Measurements from ENCODE around the gene ZBTB7C. TPM values are rescaled to one million over a fixed set of nuclear protein-coding genes. Genes with fewer than 3 reads are reported as not detected.
A peak's percentile ranks its signal among the peaks of the same experiment; 100 is the strongest.

The ZBTB7C gene
- polyA plus RNA-seq, 1 of the 3 experiments (the other 2 are of a cell fraction): 0.05 TPM

DNA sequence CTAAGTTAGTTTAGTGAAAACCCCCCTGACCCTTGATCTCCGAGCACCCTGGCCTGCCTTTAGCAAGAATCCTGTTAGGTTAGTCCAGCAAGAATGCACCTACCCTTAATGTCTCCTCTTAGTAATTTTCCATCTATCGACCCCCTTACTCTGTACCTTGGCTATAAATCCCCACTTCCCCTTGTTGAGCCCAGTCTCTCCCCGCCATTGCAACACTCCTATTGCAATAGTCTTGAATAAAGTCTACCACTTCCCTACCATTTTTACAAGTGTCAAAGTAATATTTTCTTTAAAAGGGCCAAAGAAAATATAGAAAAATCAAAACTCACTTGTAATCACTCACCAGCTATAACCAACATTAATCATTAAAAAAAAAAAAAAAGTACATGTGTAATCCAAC, 4.2 kb upstream of the ZBTB7C start:
- no peaks in the 10 kb centered on the region for H4K20me1 ChIP-seq (ENCODE audit: insufficient read depth)
- H3K4me1 ChIP-seq (ENCODE audit: control insufficient read depth in 1 of 2, insufficient read depth in 2 of 2, low read depth in 1 of 2, low read length in 1 of 2): peaks cover 0 to 7% of the 10 kb centered on the region in 2 experiments; a peak in 1 of 4 replicates
- no peak for TF ChIP-seq NFIC (IDR thresholded peaks at IDR 0.05; ENCODE audit: borderline replicate concordance)
- H3K79me2 ChIP-seq (ENCODE audit: insufficient read depth): no peaks in the 10 kb centered on the region
- ChIA-PET POLR2A (no interaction called here), CTCF (interaction anchor here (0.6 to 2.0 kb wide), 3 partner anchors 14 to 408 kb away, joined by 3 to 13 read pairs (median 3); no protein-coding TSS in a partner anchor)
- H3F3A ChIP-seq (replicated peaks; ENCODE audit: insufficient read depth): no peaks in the 10 kb centered on the region
- no peak overlapping the region for H3K27ac ChIP-seq (ENCODE audit: low read depth in 2 of 2, low read length in 1 of 2)
- WGBS (ENCODE audit: low lambda C conversion rate): 39% methylated on average over 3 of the region's 3 CpGs
- no peaks in the 10 kb centered on the region for H3K9me3 ChIP-seq
- no peaks in the 10 kb centered on the region for H3K9me2 ChIP-seq
- no peak overlapping the region for H2AFZ ChIP-seq (ENCODE audit: low read depth)
- H3K27me3 ChIP-seq (ENCODE audit: insufficient read depth): peaks cover 39% of the 10 kb centered on the region; the same call in 1 of the 2 replicates
- no peak overlapping the region for H3K9ac ChIP-seq
- H3K4me2 ChIP-seq: no peak overlapping the region
- no peak overlapping the region for H3K4me3 ChIP-seq (ENCODE audit: low read depth in 2 of 2, low read length in 1 of 2)
- DNase-seq: no peak
- no peaks in the 10 kb centered on the region for H3K36me3 ChIP-seq (replicated peaks in 1 of 2; ENCODE audit: control insufficient read depth in 1 of 2, insufficient read depth in 2 of 2, low read length in 1 of 2)

DNA sequence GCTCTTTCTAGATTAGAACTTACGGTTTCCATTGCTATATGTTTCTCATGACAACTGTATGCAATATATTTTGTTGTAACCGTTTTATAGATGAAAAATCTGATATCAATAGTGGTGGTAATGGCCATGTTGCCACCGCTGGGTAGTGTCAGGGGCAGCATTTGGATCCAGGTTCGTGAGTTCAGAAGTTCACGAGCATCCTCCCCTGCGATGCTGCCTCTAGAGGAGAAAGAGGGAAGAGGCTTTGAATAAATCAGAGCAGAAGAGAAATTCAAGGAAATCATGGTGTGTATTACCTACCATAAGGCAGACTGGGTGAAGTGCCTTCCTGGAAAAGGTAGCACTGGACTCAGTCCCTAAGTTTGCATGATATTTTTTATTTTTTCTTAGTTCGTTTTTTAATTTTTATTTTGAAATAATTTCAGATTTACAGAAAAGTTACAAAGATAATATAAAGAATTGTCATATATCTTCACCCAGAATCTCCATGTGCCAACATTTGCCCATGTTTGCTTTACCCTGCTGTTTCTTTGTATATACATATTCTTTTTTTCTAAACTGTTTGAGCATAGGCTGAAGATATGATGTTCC, 3.3 kb upstream of the ZBTB7C start:
- H3K79me2 ChIP-seq (ENCODE audit: insufficient read depth): no peaks in the 10 kb centered on the region
- no peak overlapping the region for H2AFZ ChIP-seq (ENCODE audit: low read depth)
- H3K36me3 ChIP-seq (replicated peaks in 1 of 2; ENCODE audit: control insufficient read depth in 1 of 2, insufficient read depth in 2 of 2, low read length in 1 of 2): no peaks in the 10 kb centered on the region
- no peaks in the 10 kb centered on the region for H3F3A ChIP-seq (replicated peaks; ENCODE audit: insufficient read depth)
- H4K20me1 ChIP-seq (ENCODE audit: insufficient read depth): no peaks in the 10 kb centered on the region
- 11% methylated on average over 7 of the region's 7 CpGs for WGBS (ENCODE audit: low lambda C conversion rate)
- H3K27me3 ChIP-seq (ENCODE audit: insufficient read depth): peaks cover 48% of the 10 kb centered on the region
- no peak overlapping the region for H3K27ac ChIP-seq (ENCODE audit: low read depth in 2 of 2, low read length in 1 of 2)
- peak; percentile 21; the same call in 1 of the 2 replicates for TF ChIP-seq SMC3 (IDR thresholded peaks at IDR 0.05; ENCODE audit: low read depth, low read length)
- peak; percentile 69; the same call in 1 of the 2 replicates for TF ChIP-seq RXRA (IDR thresholded peaks at IDR 0.05; ENCODE audit: borderline replicate concordance, low read depth)
- no peak for TF ChIP-seq MXI1 (IDR thresholded peaks at IDR 0.05; ENCODE audit: low read depth, low read length)
- TF ChIP-seq RAD21 (IDR thresholded peaks at IDR 0.05; ENCODE audit: low read length): peak; percentile 64
- TF ChIP-seq RCOR1 (IDR thresholded peaks at IDR 0.05; ENCODE audit: low read length): peak; percentile 33; the same call in 1 of the 2 replicates
- TF ChIP-seq, protein P1, sequence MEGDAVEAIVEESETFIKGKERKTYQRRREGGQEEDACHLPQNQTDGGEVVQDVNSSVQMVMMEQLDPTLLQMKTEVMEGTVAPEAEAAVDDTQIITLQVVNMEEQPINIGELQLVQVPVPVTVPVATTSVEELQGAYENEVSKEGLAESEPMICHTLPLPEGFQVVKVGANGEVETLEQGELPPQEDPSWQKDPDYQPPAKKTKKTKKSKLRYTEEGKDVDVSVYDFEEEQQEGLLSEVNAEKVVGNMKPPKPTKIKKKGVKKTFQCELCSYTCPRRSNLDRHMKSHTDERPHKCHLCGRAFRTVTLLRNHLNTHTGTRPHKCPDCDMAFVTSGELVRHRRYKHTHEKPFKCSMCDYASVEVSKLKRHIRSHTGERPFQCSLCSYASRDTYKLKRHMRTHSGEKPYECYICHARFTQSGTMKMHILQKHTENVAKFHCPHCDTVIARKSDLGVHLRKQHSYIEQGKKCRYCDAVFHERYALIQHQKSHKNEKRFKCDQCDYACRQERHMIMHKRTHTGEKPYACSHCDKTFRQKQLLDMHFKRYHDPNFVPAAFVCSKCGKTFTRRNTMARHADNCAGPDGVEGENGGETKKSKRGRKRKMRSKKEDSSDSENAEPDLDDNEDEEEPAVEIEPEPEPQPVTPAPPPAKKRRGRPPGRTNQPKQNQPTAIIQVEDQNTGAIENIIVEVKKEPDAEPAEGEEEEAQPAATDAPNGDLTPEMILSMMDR (IDR thresholded peaks at IDR 0.05): peak; percentile 79
- no peak for TF ChIP-seq JUND (IDR thresholded peaks at IDR 0.05)
- peak; percentile 66 for DNase-seq
- peaks cover 0 to 16% of the 10 kb centered on the region in 2 experiments; a peak in 1 of 4 replicates for H3K4me1 ChIP-seq (ENCODE audit: control insufficient read depth in 1 of 2, insufficient read depth in 2 of 2, low read depth in 1 of 2, low read length in 1 of 2)
- H3K4me3 ChIP-seq (ENCODE audit: low read depth in 2 of 2, low read length in 1 of 2): no peak overlapping the region; a peak in 1 of 4 replicates
- H3K9me3 ChIP-seq: no peaks in the 10 kb centered on the region
- H3K9me2 ChIP-seq: no peaks in the 10 kb centered on the region
- POLR2A ChIA-PET: interaction anchor here (0.5 kb wide), 1 partner anchor 304 kb away, joined by 3 read pairs; no protein-coding TSS in a partner anchor
- CTCF ChIA-PET: interaction anchor here (0.7 to 2.8 kb wide), 33 partner anchors 8 to 1611 kb away, joined by 3 to 18 read pairs (median 4); no protein-coding TSS in a partner anchor
- no peak overlapping the region for H3K9ac ChIP-seq
- no peak overlapping the region for H3K4me2 ChIP-seq

All from SK-N-SH (cell line).